Stomach (tissue), 9 donors: Measurements from ENCODE around the gene DYRK4. TPM values are rescaled to one million over a fixed set of nuclear protein-coding genes. Genes with fewer than 3 reads are reported as not detected.

Experiments
- DNase-seq, 2 donors: peaks; one replicate each; pipeline versions ENCODE4 v3.0.0 to v3.0.0-alpha.2; 2013 to 2019
- H3K27ac ChIP-seq, 5 donors: fragments of 200-600 bp in 4 of 5; sonication (generic) in 4 of 5; one replicate each; pipeline ENCODE4 v1.5.1; 2013 to 2019; ENCODE audit warnings: mild to moderate bottlenecking in 1 of 5, moderate library complexity in 1 of 5
- H3K27me3 ChIP-seq, 3 donors: fragments of 200-600 bp; sonication (generic); one replicate each; pipeline ENCODE4 v1.5.1; 2017 to 2019; ENCODE audit warnings: mixed run types in 1 of 3
- H3K36me3 ChIP-seq, 4 donors: fragments of 200-600 bp; sonication (generic); 1 replicate in 3 of 4; 2 replicates in 1 of 4; pipeline ENCODE4 v1.5.1; 2016 to 2019
- H3K4me1 ChIP-seq, 4 donors: fragments of 200-600 bp; sonication (generic); one replicate each; pipeline ENCODE4 v1.5.1; 2016 to 2019
- H3K4me3 ChIP-seq, 4 donors: fragments of 200-600 bp; sonication (generic) in 3 of 4; one replicate each; pipeline ENCODE4 v1.5.1; 2016 to 2019; ENCODE audit warnings: mild to moderate bottlenecking in 1 of 4
- H3K9me3 ChIP-seq, 4 donors: fragments of 200-600 bp; sonication (generic); one replicate each; pipeline ENCODE4 v1.5.1; 2016 to 2019
- CTCF ChIP-seq, 7 experiments: fragments of 450-650 bp in 4 of 7; fragments of 200-600 bp in 3 of 7; sonication (generic) in 3 of 7; IDR thresholded peaks; one replicate each; pipeline ENCODE4 v1.5.1; 2016 to 2019; ENCODE audit warnings: antibody characterized with exemption in 7 of 7, control low read depth in 2 of 7, mild to moderate bottlenecking in 1 of 7
- EP300 ChIP-seq: sonication (generic); formaldehyde crosslinking; IDR thresholded peaks from one replicate; pipeline ENCODE4 v1.6.1; 2017; ENCODE audit warnings: antibody characterized with exemption
- POLR2A ChIP-seq, 4 donors: fragments of 450-650 bp; IDR thresholded peaks; one replicate each; pipeline ENCODE4 v1.6.1; 2016; ENCODE audit warnings: antibody characterized with exemption in 4 of 4, control low read depth in 2 of 4, mild to moderate bottlenecking in 1 of 4, moderate library complexity in 1 of 4
- POLR2AphosphoS5 ChIP-seq, 3 donors: sonication (generic); formaldehyde crosslinking; IDR thresholded peaks; one replicate each; pipeline ENCODE4 v1.6.1; 2016; ENCODE audit warnings: antibody characterized with exemption in 3 of 3
- WGBS, 5 donors: extraction: QIAGEN DNeasy Blood & Tissue Kit in 3 of 5; methylation state at CpG; one replicate each; pipeline versions ENCODE4 v1.1.5 to v1.1.7; 2013 to 2018; 5-methylcytosine and 5-hydroxymethylcytosine counted together
- intact Hi-C: fragments of 100-400 bp; cut with DNase I; formaldehyde crosslinking; loops from one replicate; pipeline ENCODE4 v1.15.1; 2023; ENCODE audit warnings: low total_unique reads
- polyA plus RNA-seq, 3 donors: library from polyadenylated mRNA; stranded (reverse); fragments of 200-250 nt; gene quantifications; one replicate each; pipeline ENCODE4 v1.2.3, GENCODE V29; 2013
- total RNA-seq, 5 donors: library from RNA; depleted of rRNA; stranded (reverse); fragments of >200 nt; gene quantifications; one replicate each; pipeline versions ENCODE4 v1.1.0 to v1.2.3, GENCODE V29; 2014 to 2016
- donor health status: healthy with polysubstance abuse.
- donor health status: Bipolar disorder and iron deficiency.
- donor health status: healthy.

Gene DYRK4
- total and polyA plus RNA-seq, 8 donors, result 16.5 to 41.0 (median 29.0) TPM; not detected in 1

GRCh38 chr12:4556735-4557530 lies 5.1 kb upstream of the DYRK4 start:
- no peak for DNase-seq
- Histone ChIP-seq H3K27me3 (no peaks in the 10 kb centered on the region), H3K4me1 (peaks cover 0 to 5% (median 4%) of the 10 kb centered on the region in 4 donors), H3K9me3 (no peaks in the 10 kb centered on the region), H3K4me3 (no peak overlapping the region), H3K27ac (no peak overlapping the region), H3K36me3 (no peaks in the 10 kb centered on the region)
- no peak for TF ChIP-seq POLR2A (IDR thresholded peaks at IDR 0.05)
- TF ChIP-seq POLR2AphosphoS5 (IDR thresholded peaks at IDR 0.05), result no peak
- TF ChIP-seq CTCF (IDR thresholded peaks at IDR 0.05), result no peak
- no peak for TF ChIP-seq EP300
- intact Hi-C loops, result no loop called here
- 89 to 94% (median 92%) methylated on average over 2 of the region's 2 CpGs for WGBS, 5 donors

- intact Hi-C loops, result no loop called here
- Histone ChIP-seq H3K36me3 (no peaks in the 10 kb centered on the region), H3K27me3 (peaks cover 0 to 4% (median 0%) of the 10 kb centered on the region in 3 donors), H3K4me1 (peaks cover 0 to 11% (median 10%) of the 10 kb centered on the region in 4 donors), H3K27ac (no peak overlapping the region), H3K9me3 (no peaks in the 10 kb centered on the region), H3K4me3 (no peak overlapping the region)
- WGBS, 5 donors, result 79 to 89% (median 88%) methylated on average over 5 of the region's 5 CpGs
- no peak for DNase-seq
- TF ChIP-seq EP300 (no peak), POLR2A (IDR thresholded peaks at IDR 0.05) (no peak), CTCF (IDR thresholded peaks at IDR 0.05) (no peak), POLR2AphosphoS5 (IDR thresholded peaks at IDR 0.05) (no peak)
Measured at GRCh38 chr12:4557586-4557985, 4.4 kb upstream of the DYRK4 start.

DNA sequence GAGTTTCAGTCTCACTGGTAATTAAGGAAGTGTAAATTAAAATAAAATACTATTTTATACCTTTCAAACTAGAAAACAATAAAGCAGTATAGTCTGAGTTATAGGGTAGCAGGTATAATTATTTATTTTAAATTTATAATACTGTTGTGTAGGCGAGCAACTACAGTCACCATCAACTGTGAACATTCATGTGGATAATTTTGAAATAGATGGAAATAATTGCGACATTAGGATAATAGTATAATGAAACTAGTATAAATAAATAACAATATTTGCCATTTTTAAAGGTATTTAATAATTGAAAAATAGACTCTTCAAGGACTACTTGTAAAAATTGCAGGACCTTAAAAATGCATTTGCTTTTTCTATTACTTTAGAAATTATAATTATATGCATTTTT lies 3.8 kb upstream of the DYRK4 start:
- Histone ChIP-seq H3K9me3 (no peaks in the 10 kb centered on the region), H3K36me3 (no peaks in the 10 kb centered on the region), H3K27me3 (peaks cover 0 to 6% (median 0%) of the 10 kb centered on the region in 3 donors), H3K4me1 (peaks cover 0 to 13% (median 10%) of the 10 kb centered on the region in 4 donors), H3K4me3 (no peak overlapping the region), H3K27ac (no peak overlapping the region)
- intact Hi-C loops, result no loop called here
- WGBS, 5 donors, result 94 to 98% (median 96%) methylated on average over 2 of the region's 2 CpGs
- no peak for DNase-seq
- TF ChIP-seq POLR2AphosphoS5 (IDR thresholded peaks at IDR 0.05) (no peak), POLR2A (IDR thresholded peaks at IDR 0.05) (no peak)

DNA sequence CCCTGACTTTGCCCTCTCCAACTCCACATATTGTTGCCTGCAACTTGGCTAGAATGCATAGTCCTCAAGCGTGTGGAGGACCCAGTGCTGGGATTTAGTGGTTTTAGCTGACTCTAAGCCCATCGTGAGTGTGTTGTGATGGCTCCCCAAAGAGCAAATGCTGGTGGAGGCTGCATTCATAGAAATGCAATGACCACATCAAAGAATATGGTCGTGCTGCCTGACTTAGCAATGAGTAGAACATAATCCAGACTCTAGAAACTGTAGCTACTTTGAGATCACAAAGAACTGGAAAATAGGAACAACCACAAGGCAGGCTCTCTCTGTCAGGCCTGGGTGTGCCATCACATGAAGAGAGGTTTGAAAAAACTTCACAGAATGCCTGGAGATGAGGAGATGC lies 1.3 kb downstream of the DYRK4 start:
- Histone ChIP-seq H3K36me3 (no peaks in the 10 kb centered on the region), H3K27me3 (peaks cover 0 to 6% (median 0%) of the 10 kb centered on the region in 3 donors), H3K4me1 (peaks cover 0 to 13% (median 10%) of the 10 kb centered on the region in 4 donors), H3K27ac (no peak overlapping the region), H3K4me3 (no peak overlapping the region), H3K9me3 (no peaks in the 10 kb centered on the region)
- 70 to 85% (median 78%) methylated on average over 3 of the region's 3 CpGs for WGBS, 5 donors
- no peak for DNase-seq
- TF ChIP-seq POLR2A (IDR thresholded peaks at IDR 0.05), result no peak
- no peak for TF ChIP-seq EP300
- TF ChIP-seq CTCF (IDR thresholded peaks at IDR 0.05), result no peak
- no peak for TF ChIP-seq POLR2AphosphoS5 (IDR thresholded peaks at IDR 0.05)
- intact Hi-C loops, result no loop called here

DNA sequence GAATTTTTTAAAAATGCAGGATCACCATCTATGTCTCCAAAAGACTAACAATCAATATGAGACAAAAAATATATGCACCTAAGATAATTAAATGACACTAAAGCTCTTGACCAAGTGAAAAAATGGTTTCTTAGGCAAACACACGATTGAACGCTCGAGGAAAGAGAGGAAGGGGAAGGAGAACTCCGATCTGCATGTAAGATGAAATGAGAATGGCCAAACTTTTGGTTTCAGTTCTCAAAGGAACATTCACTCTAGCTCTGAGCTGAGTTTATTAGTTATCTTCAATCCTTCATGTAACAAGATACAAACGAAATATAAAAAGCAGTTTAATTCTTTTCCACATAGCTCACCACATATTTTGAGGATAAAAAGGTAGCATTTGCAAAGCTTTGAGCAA lies 2.8 kb downstream of the DYRK4 start:
- Histone ChIP-seq H3K4me3 (no peak overlapping the region), H3K27ac (no peak overlapping the region), H3K36me3 (no peaks in the 10 kb centered on the region), H3K4me1 (peaks cover 0 to 13% (median 10%) of the 10 kb centered on the region in 4 donors), H3K9me3 (no peaks in the 10 kb centered on the region), H3K27me3 (peaks cover 0 to 6% (median 0%) of the 10 kb centered on the region in 3 donors)
- DNase-seq, result no peak
- WGBS, 5 donors, result 54 to 70% (median 67%) methylated on average over 5 of the region's 5 CpGs
- TF ChIP-seq POLR2A (IDR thresholded peaks at IDR 0.05) (no peak), EP300 (no peak), POLR2AphosphoS5 (IDR thresholded peaks at IDR 0.05) (no peak), CTCF (IDR thresholded peaks at IDR 0.05) (no peak)
- intact Hi-C loops, result no loop called here
